ENCODE measurements around the gene MAP1A.
"Not testable (repeated sequence)": the region's sequence is repeated elsewhere in the genome, so short reads cannot be mapped to it uniquely, and the experiment has no call there.

The MAP1A gene

DNA sequence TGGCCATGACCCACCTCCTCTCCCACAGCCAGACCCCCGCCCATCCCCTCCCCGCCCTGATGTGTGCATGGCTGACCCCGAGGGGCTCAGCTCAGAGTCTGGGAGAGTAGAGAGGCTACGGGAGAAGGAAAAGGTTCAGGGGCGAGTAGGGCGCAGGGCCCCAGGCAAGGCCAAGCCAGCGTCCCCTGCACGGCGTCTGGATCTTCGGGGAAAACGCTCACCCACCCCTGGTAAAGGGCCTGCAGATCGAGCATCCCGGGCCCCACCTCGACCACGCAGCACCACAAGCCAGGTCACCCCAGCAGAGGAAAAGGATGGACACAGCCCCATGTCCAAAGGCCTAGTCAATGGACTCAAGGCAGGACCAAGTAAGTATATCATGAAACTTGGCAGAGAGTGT, 11.7 kb downstream of the MAP1A start:
- Histone ChIP-seq H3K9me3 (no peaks in the 10 kb centered on the region), H3K27me3 (ENCODE audit: low read depth) (no peaks in the 10 kb centered on the region), H3K36me3 (replicated peaks) (0 out of 2 replicates have a peak, but pooled peaks cover 3% of the 10 kb centered on the region), H3K4me1 (no peaks in the 10 kb centered on the region), H3K4me3 (no peak overlapping the region)
- no peak for DNase-seq (ENCODE audit: low spot score in 2 of 2)
- in situ Hi-C loops (cut with MboI; ENCODE audit: low sequenced_read_pairs), result no loop called here

DNA sequence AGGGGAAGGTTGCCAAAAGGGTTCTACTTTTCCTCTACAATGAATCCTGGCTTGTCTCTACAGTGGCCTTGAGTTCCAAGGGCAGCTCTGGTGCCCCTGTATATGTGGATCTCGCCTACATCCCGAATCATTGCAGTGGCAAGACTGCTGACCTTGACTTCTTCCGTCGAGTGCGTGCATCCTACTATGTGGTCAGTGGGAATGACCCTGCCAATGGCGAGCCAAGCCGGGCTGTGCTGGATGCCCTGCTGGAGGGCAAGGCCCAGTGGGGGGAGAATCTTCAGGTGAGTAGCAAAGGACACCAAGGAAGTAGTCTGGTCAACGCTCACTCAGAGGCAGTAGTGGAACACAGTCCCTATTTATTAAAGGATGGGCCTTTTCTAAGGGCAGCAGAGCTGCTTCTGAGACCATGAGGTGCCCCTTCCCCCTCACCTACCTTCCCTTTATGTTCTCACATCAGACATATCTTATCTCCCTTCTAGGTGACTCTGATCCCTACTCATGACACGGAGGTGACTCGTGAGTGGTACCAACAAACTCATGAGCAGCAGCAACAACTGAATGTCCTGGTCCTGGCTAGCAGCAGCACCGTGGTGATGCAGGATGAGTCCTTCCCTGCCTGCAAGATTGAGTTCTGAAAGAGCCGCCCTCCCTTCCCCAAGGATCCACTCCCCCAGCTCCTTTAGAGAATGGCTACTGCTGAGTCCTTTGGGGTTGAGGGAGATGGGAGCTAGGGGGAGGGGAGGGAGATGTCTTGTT, 12.4 kb downstream of the MAP1A start:
- Histone ChIP-seq H3K9me3 (no peaks in the 10 kb centered on the region), H3K4me3 (no peak overlapping the region), H3K36me3 (replicated peaks) (peaks cover 7% of the 10 kb centered on the region; the same call in 1 of the 2 replicates), H3K27me3 (ENCODE audit: low read depth) (no peaks in the 10 kb centered on the region), H3K4me1 (no peaks in the 10 kb centered on the region)
- DNase-seq (ENCODE audit: low spot score in 2 of 2), result no peak
- in situ Hi-C loops (cut with MboI; ENCODE audit: low sequenced_read_pairs), result no loop called here

DNA sequence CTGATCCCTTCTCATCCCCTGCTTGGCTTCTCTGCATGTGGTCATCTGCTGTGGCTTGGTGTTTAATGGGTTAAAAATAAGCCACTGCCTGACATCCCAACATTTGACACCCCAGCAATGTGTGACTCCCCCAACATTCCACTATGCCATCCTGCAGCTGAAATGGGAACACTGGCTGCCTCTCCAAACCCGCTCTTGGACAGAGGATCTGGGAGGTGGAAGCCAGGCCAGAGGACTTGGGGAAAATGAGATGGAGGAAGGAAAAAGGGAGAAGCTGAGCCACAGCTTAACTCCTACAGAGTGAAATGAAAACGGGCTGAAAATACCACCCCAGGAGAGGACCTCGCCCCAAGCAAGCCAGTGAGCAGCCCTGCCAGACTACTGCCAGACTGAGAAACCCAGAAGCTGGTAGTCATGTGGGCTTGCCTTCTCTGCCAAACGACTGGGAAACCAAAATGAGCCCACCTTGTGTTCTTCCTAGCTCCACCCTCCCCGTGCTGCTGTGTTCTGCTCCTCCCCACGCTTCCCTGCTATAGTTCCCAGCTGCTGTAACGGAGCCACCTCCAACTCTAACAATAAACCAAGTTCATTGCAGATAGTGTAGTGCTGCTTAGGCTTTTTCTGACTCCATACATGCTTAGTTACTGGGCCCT, 13.7 kb downstream of the MAP1A start:
- no peaks in the 10 kb centered on the region for H3K27me3 ChIP-seq (ENCODE audit: low read depth)
- no peak overlapping the region for H3K4me3 ChIP-seq
- H3K36me3 ChIP-seq (replicated peaks), result peaks cover 5% of the 10 kb centered on the region; the same call in 1 of the 2 replicates
- H3K4me1 ChIP-seq, result no peaks in the 10 kb centered on the region
- no peak for DNase-seq (ENCODE audit: low spot score in 2 of 2)
- H3K9me3 ChIP-seq, result no peaks in the 10 kb centered on the region
- in situ Hi-C loops (cut with MboI; ENCODE audit: low sequenced_read_pairs), result no loop called here

DNA sequence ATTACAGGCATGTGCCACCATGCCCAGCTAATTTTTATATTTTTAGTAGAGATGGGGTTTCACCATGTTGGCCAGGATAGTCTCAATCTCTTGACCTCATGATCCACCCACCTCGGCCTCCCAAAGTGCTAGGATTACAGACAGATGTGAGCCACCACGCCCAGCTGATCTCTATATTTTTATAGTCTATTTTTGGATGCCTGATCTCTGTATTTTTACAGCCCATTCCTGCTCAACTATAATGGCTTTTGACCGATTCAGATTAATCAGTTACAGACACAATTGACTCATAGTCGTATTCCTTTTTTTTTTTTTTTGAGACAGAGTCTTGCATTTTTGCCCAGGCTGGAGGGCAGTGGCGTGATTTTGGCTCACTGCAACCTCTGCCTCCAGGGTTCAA, 15.4 kb downstream of the MAP1A start:
- H3K4me1 ChIP-seq; in situ Hi-C loops (cut with MboI; ENCODE audit: low sequenced_read_pairs); DNase-seq (ENCODE audit: low spot score in 2 of 2): not testable (repeated sequence)

DNA sequence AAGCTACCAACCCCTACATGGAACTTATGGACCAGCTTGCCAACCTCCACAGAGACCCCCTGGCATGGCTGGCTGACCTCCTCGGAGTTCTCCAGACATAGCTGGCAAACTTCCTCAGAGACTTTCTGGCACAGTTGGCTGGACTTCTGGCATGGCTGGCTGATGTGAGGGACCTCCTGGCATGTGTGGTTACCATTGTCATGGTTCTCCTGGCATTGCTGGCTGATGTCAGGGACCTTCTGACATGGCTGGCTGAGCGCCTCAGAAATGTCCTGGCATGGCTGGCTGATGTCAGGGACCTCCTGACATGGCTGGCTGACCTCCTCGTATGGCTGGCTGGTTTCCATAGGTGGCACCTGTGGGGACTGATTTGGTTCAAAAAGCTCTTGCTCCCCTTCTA, 17.5 kb downstream of the MAP1A start:
- in situ Hi-C loops (cut with MboI; ENCODE audit: low sequenced_read_pairs), result no loop called here
- no peak for DNase-seq (ENCODE audit: low spot score in 2 of 2)
- Histone ChIP-seq H3K4me1 (no peaks in the 10 kb centered on the region), H3K36me3 (replicated peaks) (peaks cover 5% of the 10 kb centered on the region; the same call in 1 of the 2 replicates), H3K27me3 (ENCODE audit: low read depth) (no peaks in the 10 kb centered on the region), H3K4me3 (no peak overlapping the region), H3K9me3 (no peaks in the 10 kb centered on the region)

More for the DNA sequence above, 15.4 kb downstream of the MAP1A start:
- H3K4me3 ChIP-seq; H3K9me3 ChIP-seq; H3K27me3 ChIP-seq (ENCODE audit: low read depth); H3K36me3 ChIP-seq (replicated peaks): not testable (repeated sequence)

DNA sequence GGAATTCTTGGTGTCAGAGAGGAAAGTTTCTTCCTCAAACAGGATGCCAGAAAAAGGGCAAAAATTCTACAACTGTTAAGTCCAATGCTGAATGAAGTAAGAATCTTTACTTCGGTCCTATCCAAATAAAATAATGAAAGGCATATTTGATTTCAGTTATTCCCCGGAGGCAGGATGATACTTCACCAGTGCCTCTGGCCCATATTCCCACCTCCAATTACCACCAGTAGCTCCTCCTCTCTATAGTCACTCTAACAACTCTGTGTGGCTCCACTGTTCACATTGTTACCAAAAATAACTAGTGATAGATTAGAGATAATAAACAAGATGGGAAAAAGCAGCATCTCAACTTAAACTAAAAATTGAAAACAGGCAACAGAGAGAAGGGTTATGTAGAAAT, 20.7 kb downstream of the MAP1A start:
- in situ Hi-C loops (cut with MboI; ENCODE audit: low sequenced_read_pairs), result no loop called here

DNA sequence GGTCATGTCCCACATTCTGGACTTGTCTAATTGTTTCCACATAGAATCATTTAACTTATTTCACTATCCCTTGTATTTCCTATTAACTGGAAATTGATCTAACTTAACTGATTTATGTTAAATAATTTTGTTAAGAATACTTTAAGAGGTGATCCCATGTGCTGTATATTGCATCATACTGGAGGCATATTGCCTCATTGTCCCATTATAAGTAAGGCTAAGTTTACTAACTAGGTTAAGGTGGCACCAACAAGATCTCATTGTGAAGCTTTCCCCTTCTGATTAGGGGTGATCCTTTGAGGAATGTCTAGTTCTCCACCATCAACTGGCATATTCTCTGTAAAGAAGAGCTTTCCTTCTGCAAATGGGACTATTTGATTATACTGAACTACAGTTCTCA, 24.4 kb downstream of the MAP1A start:
- in situ Hi-C loops (cut with MboI; ENCODE audit: low sequenced_read_pairs), result no loop called here
- no peaks in the 10 kb centered on the region for H3K27me3 ChIP-seq (ENCODE audit: low read depth)
- H3K36me3 ChIP-seq (replicated peaks), result no peaks in the 10 kb centered on the region
- H3K9me3 ChIP-seq, result no peaks in the 10 kb centered on the region
- no peak overlapping the region for H3K4me3 ChIP-seq
- no peaks in the 10 kb centered on the region for H3K4me1 ChIP-seq
- DNase-seq (ENCODE audit: low spot score in 2 of 2), result no peak

More for the DNA sequence above, 20.7 kb downstream of the MAP1A start:
- DNase-seq (ENCODE audit: low spot score in 2 of 2), result no peak
- Histone ChIP-seq H3K36me3 (replicated peaks) (peaks cover 5% of the 10 kb centered on the region; the same call in 1 of the 2 replicates), H3K27me3 (ENCODE audit: low read depth) (no peaks in the 10 kb centered on the region), H3K9me3 (no peaks in the 10 kb centered on the region), H3K4me1 (no peaks in the 10 kb centered on the region), H3K4me3 (no peak overlapping the region)

DNA sequence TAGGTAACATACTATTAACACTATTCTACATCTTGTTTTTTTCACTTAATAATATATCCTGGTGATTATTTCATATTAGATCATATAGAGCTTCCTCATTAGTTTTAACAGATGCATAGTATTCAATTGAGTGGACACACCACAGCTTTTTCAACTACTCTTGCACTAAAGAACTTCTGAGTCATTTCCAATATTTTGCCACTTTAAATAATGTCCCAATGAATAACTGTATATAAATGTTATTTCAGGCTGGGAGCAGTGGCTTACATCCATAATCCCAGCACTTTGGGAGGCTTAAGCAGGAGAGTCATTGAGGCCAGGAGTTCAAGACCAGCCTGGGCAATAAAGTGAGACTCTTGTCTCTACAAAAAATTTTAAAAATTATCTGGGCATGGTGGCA, 26.9 kb downstream of the MAP1A start:
- Histone ChIP-seq H3K4me1 (no peaks in the 10 kb centered on the region), H3K27me3 (ENCODE audit: low read depth) (no peaks in the 10 kb centered on the region), H3K4me3 (no peak overlapping the region), H3K9me3 (no peaks in the 10 kb centered on the region), H3K36me3 (replicated peaks) (no peaks in the 10 kb centered on the region)
- no peak for DNase-seq (ENCODE audit: low spot score in 2 of 2)
- in situ Hi-C loops (cut with MboI; ENCODE audit: low sequenced_read_pairs), result no loop called here

DNA sequence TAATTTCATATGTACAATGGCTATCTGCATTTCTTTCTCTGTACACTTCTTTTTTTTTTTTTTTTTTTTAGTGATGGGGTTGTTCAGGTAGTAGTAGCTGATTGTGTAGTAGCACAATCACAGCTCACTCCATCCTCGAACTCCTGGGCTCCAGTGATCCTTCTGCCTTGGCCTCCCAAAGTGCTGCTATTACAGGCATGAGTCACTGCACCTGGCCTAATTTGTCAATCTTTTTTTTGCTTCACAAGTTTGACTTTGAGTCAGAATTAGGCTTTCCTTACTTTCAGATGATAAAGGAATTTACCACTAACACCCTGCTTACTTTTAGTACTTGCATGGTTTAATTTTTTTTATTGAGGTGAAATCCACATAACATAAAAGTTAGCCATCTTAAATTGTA, 28.0 kb downstream of the MAP1A start:
- Histone ChIP-seq H3K4me1 (peaks cover 3% of the 10 kb centered on the region), H3K27me3 (ENCODE audit: low read depth) (no peaks in the 10 kb centered on the region), H3K4me3 (no peak overlapping the region), H3K36me3 (replicated peaks) (no peaks in the 10 kb centered on the region), H3K9me3 (no peaks in the 10 kb centered on the region)
- DNase-seq (ENCODE audit: low spot score in 2 of 2), result no peak
- in situ Hi-C loops (cut with MboI; ENCODE audit: low sequenced_read_pairs), result no loop called here

DNA sequence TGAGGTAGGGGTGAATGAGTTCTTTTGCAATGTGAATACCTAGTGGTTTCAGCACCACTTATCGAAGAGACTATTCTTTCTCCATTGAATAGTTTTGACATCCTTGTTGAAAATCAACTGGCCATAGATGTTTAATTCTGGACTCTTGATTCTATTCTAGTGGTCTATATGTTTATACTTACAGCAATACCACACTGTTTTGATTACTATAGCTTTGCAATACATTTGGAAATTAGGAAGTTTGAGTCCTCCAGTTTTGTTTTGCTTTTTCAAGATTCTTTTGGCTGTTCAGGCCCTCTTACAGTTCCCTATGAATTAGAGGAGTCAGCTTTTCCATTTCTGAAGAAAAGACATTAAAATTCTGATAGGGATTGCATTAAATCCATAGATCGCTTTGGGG, 30.1 kb downstream of the MAP1A start:
- no peak overlapping the region for H3K4me3 ChIP-seq
- H3K9me3 ChIP-seq, result no peaks in the 10 kb centered on the region
- in situ Hi-C loops (cut with MboI; ENCODE audit: low sequenced_read_pairs), result no loop called here
- H3K36me3 ChIP-seq (replicated peaks), result no peaks in the 10 kb centered on the region
- H3K27me3 ChIP-seq (ENCODE audit: low read depth), result no peaks in the 10 kb centered on the region
- peaks cover 7% of the 10 kb centered on the region for H3K4me1 ChIP-seq
- no peak for DNase-seq (ENCODE audit: low spot score in 2 of 2)

DNA sequence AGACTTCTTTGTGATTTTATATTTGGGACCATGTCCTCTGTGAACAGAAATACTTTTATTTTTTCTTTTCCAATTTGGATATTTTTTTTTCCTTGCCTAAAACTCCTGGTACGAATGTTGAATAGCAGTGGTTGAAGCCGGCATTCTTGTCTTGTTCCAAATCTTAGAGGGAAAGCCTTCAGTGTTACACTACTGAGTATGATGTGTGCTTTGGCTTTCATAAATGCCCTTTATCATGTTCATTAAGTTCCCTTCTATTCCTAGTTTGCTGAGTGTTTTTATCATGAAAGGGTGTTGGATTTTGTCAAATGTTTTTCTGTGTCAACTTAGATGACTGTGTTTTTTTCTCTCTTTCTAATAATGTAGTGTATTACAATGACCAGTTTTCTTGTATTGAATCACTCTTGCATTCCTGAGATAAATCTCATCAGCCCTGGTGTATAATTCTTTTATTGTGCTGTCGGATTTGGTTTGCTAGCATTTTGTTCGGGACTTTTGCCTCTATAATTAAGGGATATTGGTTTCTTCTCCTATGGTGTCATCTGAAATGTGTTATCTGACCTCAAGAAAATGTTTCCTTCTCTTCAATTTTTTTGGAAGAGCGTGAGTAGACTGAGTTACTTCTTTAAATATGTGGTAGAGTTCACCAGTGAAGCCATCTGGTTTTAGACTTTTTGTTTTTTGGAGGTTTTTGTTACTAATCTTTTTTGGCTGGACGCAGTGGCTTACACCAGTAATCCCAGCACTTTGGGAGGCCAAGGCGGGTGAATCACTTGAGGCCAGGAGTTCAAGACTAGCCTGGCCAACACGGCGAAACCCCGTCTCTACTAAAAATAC, 33.3 kb downstream of the MAP1A start:
- in situ Hi-C loops (cut with MboI; ENCODE audit: low sequenced_read_pairs), result no loop called here
- Histone ChIP-seq H3K36me3 (replicated peaks) (no peaks in the 10 kb centered on the region), H3K27me3 (ENCODE audit: low read depth) (no peaks in the 10 kb centered on the region), H3K4me3 (no peak overlapping the region), H3K9me3 (no peaks in the 10 kb centered on the region), H3K4me1 (peaks cover 7% of the 10 kb centered on the region)
- DNase-seq (ENCODE audit: low spot score in 2 of 2), result peak in 1 of 2 experiments; percentile 85

DNA sequence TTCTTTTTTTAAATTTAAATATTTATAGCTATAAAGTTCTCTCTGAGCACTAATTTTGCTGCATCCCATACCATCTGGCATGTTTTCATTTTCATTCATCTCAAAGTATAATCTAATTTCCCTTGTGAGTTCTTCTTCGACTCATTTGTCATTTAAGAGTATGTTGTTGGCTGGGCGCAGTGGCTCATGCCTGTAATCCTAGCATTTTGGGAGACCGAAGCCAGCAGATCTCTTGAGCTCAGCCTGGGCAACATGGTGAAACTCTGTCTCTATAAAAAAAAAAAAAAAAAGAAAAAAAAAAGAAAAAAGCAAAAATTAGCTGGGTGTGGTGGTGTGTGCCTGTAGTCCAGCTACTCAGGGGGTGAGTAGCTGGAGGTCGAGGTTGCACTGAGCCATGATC, 34.8 kb downstream of the MAP1A start:
- H3K9me3 ChIP-seq, result no peaks in the 10 kb centered on the region
- H3K27me3 ChIP-seq (ENCODE audit: low read depth), result no peaks in the 10 kb centered on the region
- no peak overlapping the region for H3K4me3 ChIP-seq
- no peaks in the 10 kb centered on the region for H3K36me3 ChIP-seq (replicated peaks)
- DNase-seq (ENCODE audit: low spot score in 2 of 2), result no peak
- in situ Hi-C loops (cut with MboI; ENCODE audit: low sequenced_read_pairs), result no loop called here
- H3K4me1 ChIP-seq, result peaks cover 7% of the 10 kb centered on the region

DNA sequence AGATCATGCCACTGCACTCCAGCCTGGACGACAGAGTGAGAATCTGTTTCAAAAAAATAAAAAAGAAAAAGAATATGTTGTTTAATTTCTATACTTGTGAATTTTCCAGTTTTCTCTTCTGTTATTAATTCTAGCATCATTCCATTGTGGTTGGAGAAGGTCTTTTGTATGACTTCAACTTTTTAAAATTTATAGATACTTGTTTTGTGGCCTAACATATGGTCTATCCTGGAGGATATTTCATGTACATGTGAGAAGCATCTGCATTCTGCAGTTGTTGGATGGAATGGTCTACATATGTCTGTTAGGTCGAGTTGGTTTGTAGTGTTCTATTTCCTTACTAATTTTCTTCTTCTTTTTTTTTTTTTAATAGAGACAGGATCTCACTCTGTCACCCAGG, 35.6 kb downstream of the MAP1A start:
- Histone ChIP-seq H3K9me3 (no peaks in the 10 kb centered on the region), H3K36me3 (replicated peaks) (no peaks in the 10 kb centered on the region), H3K4me3 (no peak overlapping the region), H3K4me1 (peaks cover 7% of the 10 kb centered on the region), H3K27me3 (ENCODE audit: low read depth) (no peaks in the 10 kb centered on the region)
- in situ Hi-C loops (cut with MboI; ENCODE audit: low sequenced_read_pairs), result no loop called here
- no peak for DNase-seq (ENCODE audit: low spot score in 2 of 2)

DNA sequence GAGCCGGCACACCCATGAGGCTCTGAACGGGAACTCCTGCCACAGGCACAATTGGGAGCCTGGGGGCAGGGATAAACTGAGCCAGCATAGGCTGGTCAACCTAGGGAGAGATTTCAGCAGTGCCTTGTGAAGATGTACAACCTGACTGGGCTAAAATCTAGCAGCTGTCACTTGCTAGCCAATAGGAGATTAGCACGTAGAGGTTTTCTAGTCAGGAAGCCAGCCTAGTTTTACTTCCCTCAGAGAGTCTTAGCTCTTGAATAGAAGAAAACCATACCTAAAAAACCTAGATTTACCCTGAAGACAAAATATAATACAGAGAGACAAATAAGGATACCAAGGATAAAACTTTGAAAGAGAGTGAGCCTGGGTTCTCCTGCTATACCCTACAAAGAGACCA, 45.3 kb downstream of the MAP1A start:
- H3K36me3 ChIP-seq (replicated peaks); H3K4me3 ChIP-seq; DNase-seq (ENCODE audit: low spot score in 2 of 2); H3K27me3 ChIP-seq (ENCODE audit: low read depth); in situ Hi-C loops (cut with MboI; ENCODE audit: low sequenced_read_pairs); H3K9me3 ChIP-seq; H3K4me1 ChIP-seq: not testable (repeated sequence)
